Endothelial cell of umbilical vein (primary cell): Measurements from ENCODE around the gene COQ3. TPM values are rescaled to one million over a fixed set of nuclear protein-coding genes. Genes with fewer than 3 reads are reported as not detected.

ENCODE experiments used
- BruUV-seq: library from RNA; stranded (reverse); fragments of 400-500 nt; replicated peaks from 2 replicates; lab custom pipeline; 2021; lab: Mats Ljungman, UMichigan
- CTCF ChIA-PET: fragments of 300-600, 350-600 bp; sonication (Branson Sonifier 250); formaldehyde crosslinking; loops from one replicate; lab custom pipeline; 2021; ENCODE audit warnings: antibody characterized with exemption, inconsistent platforms; lab: Charles Lee
- POLR2A ChIA-PET: fragments of 300-600, 350-600 bp; sonication (Branson Sonifier 250); formaldehyde crosslinking; loops from one replicate; lab custom pipeline; 2021; ENCODE audit warnings: antibody characterized with exemption, inconsistent platforms; lab: Charles Lee
- DNase-seq: peaks from one replicate; pipeline ENCODE4 v3.0.0-alpha.2; 2011; ENCODE audit warnings: low read depth, low spot score
- FAIRE-seq: peaks from 2 replicates; lab custom pipeline; 2011; peaks lifted over from hg19 to GRCh38; lab: Jason Lieb, UNC
- H2AFZ ChIP-seq: 2 replicates; pipeline ENCODE4 v1.6.0; 2012; ENCODE audit warnings: low read depth, low read length, control low read depth, inconsistent platforms
- H3K27ac ChIP-seq: 2 replicates; pipeline ENCODE4 v1.5.1; 2011; ENCODE audit warnings: low read depth, mild to moderate bottlenecking, control low read depth, low read length, moderate library complexity; ENCODE audit not compliant: insufficient read depth
- H3K27me3 ChIP-seq, 2 experiments: 2 replicates each; pipeline versions ENCODE4 v1.6.0 to v1.6.1; 2011; ENCODE audit warnings: low read length in 2 of 2, mixed read lengths in 1 of 2; ENCODE audit not compliant: control insufficient read depth in 2 of 2, insufficient read depth in 2 of 2
- H3K36me3 ChIP-seq, 2 experiments: 2 replicates in 1 of 2; 3 replicates in 1 of 2; pipeline ENCODE4 v1.5.1; 2011; ENCODE audit warnings: low read length in 2 of 2, mild to moderate bottlenecking in 1 of 2, moderate library complexity in 1 of 2; ENCODE audit not compliant: control insufficient read depth in 2 of 2, insufficient read depth in 2 of 2; ENCODE audit errors: extremely low read depth in 1 of 2
- H3K4me1 ChIP-seq: 3 replicates; pipeline ENCODE4 v1.5.1; 2011; ENCODE audit warnings: mild to moderate bottlenecking, low read length; ENCODE audit not compliant: control insufficient read depth, insufficient read depth; ENCODE audit errors: extremely low read depth
- H3K4me2 ChIP-seq: 2 replicates; pipeline ENCODE4 v1.6.1; 2011; ENCODE audit warnings: low read length, control low read depth, mixed read lengths; ENCODE audit not compliant: insufficient read depth
- H3K4me3 ChIP-seq, 3 experiments: fragments of 200-600 bp in 1 of 3; sonication (generic), shearing (Covaris generic) in 1 of 3; replicated peaks in 1 of 3; 2 replicates each; pipeline ENCODE4 v1.5.1; 2011 to 2016; ENCODE audit warnings: control low read depth in 3 of 3, low read length in 3 of 3, mild to moderate bottlenecking in 2 of 3, inconsistent platforms in 1 of 3, low read depth in 1 of 3, moderate library complexity in 1 of 3; ENCODE audit not compliant: insufficient read depth in 1 of 3
- H3K79me2 ChIP-seq: 2 replicates; pipeline ENCODE4 v1.6.0; 2012; ENCODE audit warnings: low read length, inconsistent platforms; ENCODE audit not compliant: control insufficient read depth, insufficient read depth
- H3K9ac ChIP-seq: replicated peaks from 2 replicates; pipeline ENCODE3; 2011; ENCODE audit warnings: low read length, control low read depth; ENCODE audit not compliant: insufficient read depth; ENCODE audit errors: extremely low read depth
- H3K9me1 ChIP-seq: replicated peaks from 3 replicates; pipeline ENCODE4 v1.6.0; 2011; ENCODE audit warnings: mild to moderate bottlenecking, low read length; ENCODE audit not compliant: control insufficient read depth, insufficient read depth; ENCODE audit errors: extremely low read depth
- H3K9me3 ChIP-seq: replicated peaks from 2 replicates; pipeline ENCODE4 v1.5.1; 2012; ENCODE audit warnings: low read length, inconsistent platforms; ENCODE audit not compliant: control insufficient read depth, insufficient read depth
- H4K20me1 ChIP-seq: replicated peaks from 2 replicates; pipeline ENCODE3; 2011; ENCODE audit warnings: mild to moderate bottlenecking, low read length; ENCODE audit not compliant: control insufficient read depth, insufficient read depth; ENCODE audit errors: extremely low read depth
- CTCF ChIP-seq, 2 donors: IDR thresholded peaks; 1 replicate in 1 of 2; 2 replicates in 1 of 2; pipeline ENCODE4 v1.5.1; 2011; ENCODE audit warnings: low read length in 2 of 2, mild to moderate bottlenecking in 2 of 2, moderate library complexity in 2 of 2, control low read depth in 1 of 2, inconsistent platforms in 1 of 2, low read depth in 1 of 2; ENCODE audit not compliant: insufficient read depth in 1 of 2; ENCODE audit errors: extremely low read depth in 1 of 2
- EZH2 ChIP-seq: IDR thresholded peaks from 2 replicates; pipeline ENCODE4 v1.6.1; 2012; ENCODE audit warnings: borderline replicate concordance, low read depth, mild to moderate bottlenecking, moderate library complexity, low read length, inconsistent platforms; ENCODE audit not compliant: severe bottlenecking
- FOS ChIP-seq: IDR thresholded peaks from 2 replicates; pipeline ENCODE4 v1.6.1; 2011; ENCODE audit warnings: mild to moderate bottlenecking, low read length, moderate library complexity, borderline replicate concordance; ENCODE audit not compliant: insufficient read depth
- GATA2 ChIP-seq: IDR thresholded peaks from 2 replicates; pipeline ENCODE4 v1.7.0; 2011; ENCODE audit warnings: low read depth, mild to moderate bottlenecking, moderate library complexity, mixed read lengths, low read length; ENCODE audit not compliant: insufficient read length, insufficient read depth
- JUN ChIP-seq: IDR thresholded peaks from 2 replicates; pipeline ENCODE4 v1.6.1; 2011; ENCODE audit warnings: borderline replicate concordance, low read depth; ENCODE audit not compliant: insufficient read length, insufficient read depth
- MAX ChIP-seq: IDR thresholded peaks from 2 replicates; pipeline ENCODE4 v1.6.1; 2011; ENCODE audit not compliant: insufficient read depth, insufficient read length
- MYC ChIP-seq: IDR thresholded peaks from one replicate; pipeline ENCODE4 v1.6.1; 2011; ENCODE audit warnings: mild to moderate bottlenecking, low read depth, low read length
- POLR2A ChIP-seq: IDR thresholded peaks from 2 replicates; pipeline ENCODE4 v1.6.1; 2012; ENCODE audit warnings: low read depth, mild to moderate bottlenecking, control low read depth, low read length
- POLR2AphosphoS5 ChIP-seq: IDR thresholded peaks from 2 replicates; pipeline ENCODE4 v1.6.1; 2012; ENCODE audit warnings: low read depth, mild to moderate bottlenecking, control low read depth, low read length, moderate library complexity; ENCODE audit not compliant: insufficient read depth
- dilution Hi-C: fragments of 300-500 bp; cut with MboI; formaldehyde crosslinking; loops from one replicate; pipeline ENCODE4 v1.15.0; 2019; ENCODE audit warnings: low sequenced_read_pairs; ENCODE audit not compliant: extremely low pct_ligation_motif_present
- intact Hi-C: fragments of 100-400 bp; cut with micrococcal nuclease; formaldehyde crosslinking; loops from one replicate; pipeline ENCODE4 v1.10.0; 2022
- polyA plus RNA-seq, 4 experiments: library from polyadenylated mRNA; depleted of rRNA in 3 of 4; stranded (reverse) in 3 of 4; unstranded in 1 of 4; fragments of >200 nt; gene quantifications; 2 replicates each; pipeline versions ENCODE4 v1.2.1 to v1.2.3, GENCODE V29; 2011 to 2012; ENCODE audit warnings: missing spikeins in 1 of 4
- total RNA-seq: library from RNA; stranded (reverse); gene quantifications from 2 replicates; pipeline ENCODE4 v1.2.3, GENCODE V29; 2021

The COQ3 gene
- total and polyA plus RNA-seq, 2 donors (not counting 3 experiments of a cell fraction or from before 2014, with no cell fraction given), result 4.0 to 7.5 TPM

GRCh38 chr6:99331531-99331930 lies 62.5 kb downstream of the COQ3 start:
- dilution Hi-C loops (no loop called here), intact Hi-C loops (no loop called here)
- Histone ChIP-seq H4K20me1 (no peaks in the 10 kb centered on the region), H3K4me1 (no peaks in the 10 kb centered on the region), H3K79me2 (no peaks in the 10 kb centered on the region), H3K27ac (no peak overlapping the region), H2AFZ (no peak overlapping the region), H3K4me3 (no peak overlapping the region), H3K9ac (no peak overlapping the region), H3K27me3 (peaks cover 0 to 2% of the 10 kb centered on the region in 2 experiments), H3K36me3 (no peaks in the 10 kb centered on the region), H3K4me2 (no peak overlapping the region), H3K9me1 (no peaks in the 10 kb centered on the region), H3K9me3 (no peaks in the 10 kb centered on the region)
- BruUV-seq, result no TSS peak
- FAIRE-seq, result no peak
- POLR2A ChIA-PET, result no interaction called here
- CTCF ChIA-PET, result interaction anchor here (1.3 to 3.9 kb wide), 13 partner anchors 11 to 536 kb away, joined by 3 to 41 read pairs (median 22); partner anchors contain the start of genes COQ3, FAXC and PNISR
- DNase-seq, result no peak
- TF ChIP-seq FOS, result no peak
- TF ChIP-seq MAX, result no peak
- no peak for TF ChIP-seq GATA2
- TF ChIP-seq MYC, result no peak
- no peak for TF ChIP-seq POLR2AphosphoS5

GRCh38 chr6:99330159-99330558 lies 63.8 kb downstream of the COQ3 start:
- ChIA-PET CTCF (interaction anchor here (0.5 to 3.9 kb wide), 53 partner anchors 9 to 589 kb away, joined by 3 to 41 read pairs (median 4); partner anchors contain the start of genes COQ3, FAXC and PNISR), POLR2A (interaction anchor here (0.8 kb wide), 1 partner anchor 64 kb away, joined by 3 read pairs; the partner anchor contains the start of gene COQ3)
- no TSS peak for BruUV-seq
- FAIRE-seq, result peak; percentile 70
- Histone ChIP-seq H3K9me1 (no peaks in the 10 kb centered on the region), H2AFZ (no peak overlapping the region), H3K4me1 (no peaks in the 10 kb centered on the region), H3K4me3 (no peak overlapping the region), H3K9ac (no peak overlapping the region), H3K27me3 (peaks cover 0 to 2% of the 10 kb centered on the region in 2 experiments), H3K27ac (no peak overlapping the region), H3K4me2 (no peak overlapping the region), H4K20me1 (no peaks in the 10 kb centered on the region), H3K79me2 (no peaks in the 10 kb centered on the region), H3K9me3 (no peaks in the 10 kb centered on the region), H3K36me3 (no peaks in the 10 kb centered on the region)
- TF ChIP-seq POLR2A (no peak), MAX (no peak), GATA2 (no peak), JUN (no peak), EZH2 (no peak), MYC (no peak), CTCF (IDR thresholded peaks at IDR 0.05; ENCODE audit: extremely low read depth in 1 of 2, insufficient read depth in 1 of 2, low read depth in 1 of 2, low read length in 2 of 2) (peak; percentile 74 to 81), POLR2AphosphoS5 (no peak), FOS (peak; percentile 5)
- intact Hi-C loops, result loop anchor here (1.0 kb wide), 3 partner anchors 63 to 416 kb away; partner anchors contain the start of gene PNISR
- DNase-seq, result peak; percentile 57
- dilution Hi-C loops, result no loop called here
